ENCODE data around the gene MATK. TPM values are rescaled to one million over a fixed set of nuclear protein-coding genes. Genes with fewer than 3 reads are reported as not detected.

The MATK gene
- total RNA-seq, 2 donors from 2014 or later, result 5.4 to 6.4 TPM

DNA sequence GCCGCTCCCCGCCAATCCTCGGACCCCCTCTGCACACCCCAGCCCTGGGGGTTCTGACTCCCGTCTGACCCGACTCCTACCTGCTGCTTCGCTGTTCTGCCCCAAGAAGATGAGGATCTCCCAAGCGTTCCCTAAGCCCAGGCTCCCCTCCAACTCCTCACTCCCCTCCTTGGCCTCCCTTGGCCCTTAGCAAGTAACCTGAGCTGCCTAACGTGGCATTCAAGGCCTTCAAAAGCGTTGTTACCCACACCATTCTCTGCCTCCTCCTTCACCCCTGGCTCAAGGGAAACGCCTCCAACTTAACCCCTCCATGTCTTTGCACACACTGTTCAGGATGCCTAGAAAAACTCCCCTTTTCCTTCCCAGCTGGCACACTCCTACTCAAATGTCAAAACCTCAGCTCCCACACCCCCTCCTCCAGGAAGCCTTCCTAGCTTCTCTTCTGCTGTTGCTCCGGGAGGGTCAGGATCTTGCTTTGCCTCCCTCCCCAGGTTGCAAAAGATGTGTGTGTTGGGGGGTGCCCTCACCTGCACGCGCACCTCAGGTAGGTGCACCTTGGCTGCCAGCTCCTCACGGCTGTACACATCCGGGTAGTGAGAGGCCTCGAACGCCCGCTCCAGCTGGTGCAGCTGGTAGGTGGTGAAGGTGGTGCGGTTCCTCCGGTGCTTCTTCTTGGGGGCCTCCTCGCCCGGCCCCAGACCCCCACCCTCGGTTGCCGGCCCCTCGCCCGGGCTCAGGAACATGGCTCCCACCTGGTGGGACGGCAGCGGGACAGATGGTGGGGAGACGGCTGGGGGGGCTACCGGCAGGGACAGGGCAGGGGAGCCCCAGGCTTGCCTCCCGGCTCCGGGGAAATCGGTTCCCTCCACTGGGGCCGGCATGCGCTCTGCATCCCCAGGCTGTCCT, 14.9 kb downstream of the MATK start:
- peaks cover 9% of the 10 kb centered on the region for H3K36me3 ChIP-seq
- H3K4me1 ChIP-seq (ENCODE audit: control insufficient read depth in 1 of 2, low read depth in 2 of 2), result no peaks in the 10 kb centered on the region
- no peak overlapping the region for H3K27ac ChIP-seq
- no peaks in the 10 kb centered on the region for H3K27me3 ChIP-seq (replicated peaks; ENCODE audit: insufficient read depth)
- no peak for ATAC-seq (ENCODE audit: insufficient number of reproducible peaks, low FRiP score, low read depth)
- no peaks in the 10 kb centered on the region for H3K9me3 ChIP-seq
- DNase-seq (ENCODE audit: low spot score), result no peak
- TF ChIP-seq, protein P1, sequence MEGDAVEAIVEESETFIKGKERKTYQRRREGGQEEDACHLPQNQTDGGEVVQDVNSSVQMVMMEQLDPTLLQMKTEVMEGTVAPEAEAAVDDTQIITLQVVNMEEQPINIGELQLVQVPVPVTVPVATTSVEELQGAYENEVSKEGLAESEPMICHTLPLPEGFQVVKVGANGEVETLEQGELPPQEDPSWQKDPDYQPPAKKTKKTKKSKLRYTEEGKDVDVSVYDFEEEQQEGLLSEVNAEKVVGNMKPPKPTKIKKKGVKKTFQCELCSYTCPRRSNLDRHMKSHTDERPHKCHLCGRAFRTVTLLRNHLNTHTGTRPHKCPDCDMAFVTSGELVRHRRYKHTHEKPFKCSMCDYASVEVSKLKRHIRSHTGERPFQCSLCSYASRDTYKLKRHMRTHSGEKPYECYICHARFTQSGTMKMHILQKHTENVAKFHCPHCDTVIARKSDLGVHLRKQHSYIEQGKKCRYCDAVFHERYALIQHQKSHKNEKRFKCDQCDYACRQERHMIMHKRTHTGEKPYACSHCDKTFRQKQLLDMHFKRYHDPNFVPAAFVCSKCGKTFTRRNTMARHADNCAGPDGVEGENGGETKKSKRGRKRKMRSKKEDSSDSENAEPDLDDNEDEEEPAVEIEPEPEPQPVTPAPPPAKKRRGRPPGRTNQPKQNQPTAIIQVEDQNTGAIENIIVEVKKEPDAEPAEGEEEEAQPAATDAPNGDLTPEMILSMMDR (IDR thresholded peaks at IDR 0.05), result no peak
- H3K4me3 ChIP-seq, result no peak overlapping the region

DNA sequence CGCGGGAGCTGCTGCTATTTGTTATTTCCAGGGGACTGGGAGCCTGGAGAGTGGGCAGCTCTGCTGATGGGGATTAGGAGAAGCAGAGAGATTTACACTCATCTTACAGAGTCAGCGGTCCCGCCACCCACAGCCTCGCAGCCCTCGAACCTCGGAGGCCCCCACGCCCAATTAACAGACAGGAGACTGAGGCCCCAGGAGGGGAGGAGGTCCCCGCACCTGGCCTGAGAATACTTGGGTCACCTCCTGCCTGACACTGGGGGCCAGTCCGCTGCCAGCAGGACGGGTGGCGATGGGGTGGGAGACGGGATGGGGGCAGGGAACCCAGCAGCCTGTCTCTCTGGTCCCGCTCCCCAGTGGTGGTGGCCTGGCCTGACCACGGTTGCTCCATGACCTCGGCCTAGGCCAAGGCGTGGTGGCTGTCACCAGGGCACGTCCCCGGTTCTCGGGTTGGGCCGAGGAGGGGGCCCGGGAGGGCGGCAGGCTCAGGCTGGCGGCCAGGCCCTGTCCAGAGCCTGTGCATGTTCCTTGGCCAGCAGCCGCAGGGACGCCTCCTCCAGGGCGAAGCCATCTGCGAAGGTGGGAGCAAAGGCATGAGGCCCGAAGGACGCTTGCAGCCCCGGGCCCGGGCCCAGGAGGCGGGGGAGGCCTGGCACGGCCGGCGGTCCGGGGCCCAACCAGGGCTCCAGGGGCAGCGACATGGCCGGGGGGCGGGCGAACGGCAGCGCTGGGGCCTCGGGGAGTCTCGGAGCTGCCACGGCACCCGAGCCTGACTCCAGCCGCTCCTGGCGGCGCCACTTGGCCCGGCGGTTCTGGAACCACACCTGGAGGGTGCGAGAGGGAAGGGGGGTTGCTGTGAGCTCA, 15.8 kb downstream of the MATK start:
- no peaks in the 10 kb centered on the region for H3K9me3 ChIP-seq
- no peak for ATAC-seq (ENCODE audit: insufficient number of reproducible peaks, low FRiP score, low read depth)
- H3K4me3 ChIP-seq, result no peak overlapping the region
- DNase-seq (ENCODE audit: low spot score), result no peak
- peaks cover 14% of the 10 kb centered on the region for H3K36me3 ChIP-seq
- H3K27ac ChIP-seq, result no peak overlapping the region
- no peaks in the 10 kb centered on the region for H3K27me3 ChIP-seq (replicated peaks; ENCODE audit: insufficient read depth)
- TF ChIP-seq, protein P1 (IDR thresholded peaks at IDR 0.05), result no peak
- H3K4me1 ChIP-seq (ENCODE audit: control insufficient read depth in 1 of 2, low read depth in 2 of 2), result no peaks in the 10 kb centered on the region

DNA sequence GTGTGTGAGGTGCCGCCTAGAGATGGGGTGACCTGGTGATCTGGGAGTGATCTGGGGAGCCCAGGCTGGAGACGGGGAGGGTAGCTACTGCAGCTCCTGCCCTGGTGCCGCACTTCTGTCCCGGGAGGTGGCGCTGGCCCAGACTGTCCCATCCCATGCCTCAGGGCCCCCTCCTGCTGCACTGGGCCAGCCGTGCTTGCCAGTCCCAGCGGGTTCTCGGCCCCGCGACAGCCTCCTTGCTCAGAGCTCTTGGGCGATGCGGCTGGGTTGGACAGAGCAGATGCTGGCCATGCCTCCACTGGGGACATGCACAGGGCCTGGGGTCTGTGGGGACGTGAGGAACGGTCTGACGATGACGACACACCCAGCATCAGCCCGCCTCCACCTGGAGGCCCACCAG, 16.7 kb downstream of the MATK start:
- TF ChIP-seq, protein P1 (IDR thresholded peaks at IDR 0.05), result no peak
- no peak for DNase-seq (ENCODE audit: low spot score)
- H3K36me3 ChIP-seq, result peaks cover 19% of the 10 kb centered on the region

DNA sequence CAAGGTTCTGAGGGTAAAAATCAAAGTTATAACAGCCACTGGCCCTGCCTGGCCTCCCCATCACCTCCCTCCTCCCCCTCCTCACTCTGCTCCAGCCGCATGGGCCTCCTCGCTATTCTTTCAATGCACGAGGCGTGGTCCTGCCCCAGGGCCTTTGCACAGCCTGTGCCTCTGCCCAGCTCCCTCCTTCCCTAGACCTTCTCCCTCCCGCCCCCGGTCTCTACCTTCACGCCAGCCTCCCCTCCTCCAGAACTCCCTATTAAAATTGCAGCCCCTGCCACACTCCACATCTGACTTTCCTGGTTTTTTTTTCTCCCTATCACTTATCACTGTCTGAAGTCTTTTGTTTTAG, 17.5 kb downstream of the MATK start:
- TF ChIP-seq, protein P1 (IDR thresholded peaks at IDR 0.05), result no peak
- Histone ChIP-seq H3K36me3 (peaks cover 19% of the 10 kb centered on the region), H3K4me3 (no peak overlapping the region), H3K27ac (no peak overlapping the region), H3K9me3 (no peaks in the 10 kb centered on the region), H3K27me3 (replicated peaks; ENCODE audit: insufficient read depth) (no peaks in the 10 kb centered on the region), H3K4me1 (ENCODE audit: control insufficient read depth in 1 of 2, low read depth in 2 of 2) (no peaks in the 10 kb centered on the region)
- DNase-seq (ENCODE audit: low spot score) (no peak), ATAC-seq (ENCODE audit: insufficient number of reproducible peaks, low FRiP score, low read depth) (no peak)

More for the DNA sequence above, 16.7 kb downstream of the MATK start:
- no peak for ATAC-seq (ENCODE audit: insufficient number of reproducible peaks, low FRiP score, low read depth)
- H3K4me1 ChIP-seq (ENCODE audit: control insufficient read depth in 1 of 2, low read depth in 2 of 2), result no peaks in the 10 kb centered on the region
- H3K27ac ChIP-seq, result no peak overlapping the region
- H3K27me3 ChIP-seq (replicated peaks; ENCODE audit: insufficient read depth), result no peaks in the 10 kb centered on the region
- no peaks in the 10 kb centered on the region for H3K9me3 ChIP-seq
- no peak overlapping the region for H3K4me3 ChIP-seq

Data from thoracic aorta (tissue), 2 donors.